Ishikawa (cell line): ENCODE measurements around the gene SNAI3.

Experiments
- CEBPB ChIP-seq: IDR thresholded peaks from 2 replicates; pipeline ENCODE4 v1.6.1; 2012
- EP300 ChIP-seq: IDR thresholded peaks from 2 replicates; pipeline ENCODE4 v1.6.1; 2012; ENCODE audit warnings: borderline replicate concordance
- MAX ChIP-seq: IDR thresholded peaks from 2 replicates; pipeline ENCODE4 v1.6.1; 2012
- RAD21 ChIP-seq: IDR thresholded peaks from 2 replicates; pipeline ENCODE4 v1.6.1; 2012; ENCODE audit warnings: low read depth
- REST ChIP-seq: IDR thresholded peaks from 2 replicates; pipeline ENCODE4 v1.6.1; 2012; ENCODE audit warnings: low read depth, mild to moderate bottlenecking
- TAF1 ChIP-seq: IDR thresholded peaks from 2 replicates; pipeline ENCODE4 v1.6.1; 2012; ENCODE audit warnings: low read depth, mild to moderate bottlenecking

GRCh38 chr16:88667461-88667860, 18.8 kb downstream of the SNAI3 start:
- no peak for TF ChIP-seq MAX
- no peak for TF ChIP-seq TAF1
- no peak for TF ChIP-seq RAD21
- TF ChIP-seq CEBPB: no peak
- no peak for TF ChIP-seq REST
- no peak for TF ChIP-seq EP300
